K562 (cell line): Measurements from ENCODE around the gene LRRC37B. TPM values are rescaled to one million over a fixed set of nuclear protein-coding genes. Genes with fewer than 3 reads are reported as not detected.

Experiments used
- ATAC-seq: fragments of 200-7000 bp; cut with Tn5 transposase; 3 replicates; pipeline ENCODE4 v1.9.1; 2020; ENCODE audit warnings: moderate library complexity
- BruUV-seq: library from RNA; stranded (reverse); fragments of 400-500 nt; replicated peaks from 2 replicates; lab custom pipeline; 2021; lab: Mats Ljungman, UMichigan
- CTCF ChIA-PET: fragments of 300-600 bp; formaldehyde crosslinking; extraction: SDS; loops from one replicate; lab custom pipeline; 2021; ENCODE audit warnings: low intra/inter-chr PET ratio; lab: Yijun Ruan, JAX
- POLR2A ChIA-PET: fragments of 300-600, 350-650 bp; sonication (Branson Sonifier 250); formaldehyde crosslinking; extraction: SDS; loops from one replicate; lab custom pipeline; 2021; ENCODE audit warnings: antibody characterized with exemption, inconsistent platforms; lab: Yijun Ruan, JAX
- DNase-seq, 4 experiments: peaks; one replicate each; pipeline versions ENCODE4 v3.0.0 to v3.0.0-alpha.2; 2011 to 2018; ENCODE audit warnings: low spot score in 3 of 4, mixed read lengths in 3 of 4; ENCODE audit errors: extremely low read depth in 1 of 4
- FAIRE-seq: peaks from 2 replicates; lab custom pipeline; 2011; peaks lifted over from hg19 to GRCh38; lab: Jason Lieb, UNC
- H2AFZ ChIP-seq: 2 replicates; pipeline ENCODE4 v1.6.0; 2011; ENCODE audit warnings: low read depth, low read length, control low read depth, inconsistent platforms
- H3K27ac ChIP-seq: fragments of 200-600 bp; 3 replicates; pipeline ENCODE4 v1.8.0; 2011; ENCODE audit warnings: low read depth, mild to moderate bottlenecking, control low read depth, inconsistent platforms, low read length, moderate library complexity, mixed read lengths; ENCODE audit errors: extremely low read depth
- H3K27me3 ChIP-seq, 2 experiments: fragments of 300-600 bp in 1 of 2; 2 replicates in 1 of 2; 3 replicates in 1 of 2; pipeline versions ENCODE4 v1.6.0 to v1.8.0; 2011; ENCODE audit warnings: inconsistent platforms in 2 of 2, low read length in 2 of 2, mild to moderate bottlenecking in 1 of 2, mixed read lengths in 1 of 2, moderate library complexity in 1 of 2; ENCODE audit not compliant: control insufficient read depth in 2 of 2, insufficient read depth in 2 of 2
- H3K36me3 ChIP-seq: fragments of 300-600 bp; 3 replicates; pipeline ENCODE4 v1.8.0; 2011; ENCODE audit warnings: mild to moderate bottlenecking, low read length, inconsistent platforms; ENCODE audit not compliant: control insufficient read depth, insufficient read depth
- H3K4me1 ChIP-seq, 2 experiments: fragments of 200-600 bp in 1 of 2; replicated peaks in 1 of 2; 2 replicates in 1 of 2; 3 replicates in 1 of 2; pipeline versions ENCODE4 v1.5.1 to v1.8.0; 2011; ENCODE audit warnings: inconsistent platforms in 2 of 2, low read length in 2 of 2, mild to moderate bottlenecking in 1 of 2, mixed read lengths in 1 of 2, moderate library complexity in 1 of 2; ENCODE audit not compliant: control insufficient read depth in 2 of 2, insufficient read depth in 2 of 2
- H3K4me2 ChIP-seq: 2 replicates; pipeline ENCODE4 v1.6.1; 2011; ENCODE audit warnings: low read length, control low read depth, inconsistent platforms, mixed read lengths; ENCODE audit not compliant: insufficient read depth
- H3K4me3 ChIP-seq: fragments of 200-600 bp; sonication (generic), shearing (Covaris generic); 2 replicates; pipeline ENCODE4 v1.5.1; 2016; ENCODE audit warnings: control low read depth, inconsistent platforms
- H3K79me2 ChIP-seq: fragments of 200-600 bp; 3 replicates; pipeline ENCODE4 v1.8.0; 2011; ENCODE audit warnings: low read length, inconsistent platforms; ENCODE audit not compliant: control insufficient read depth, insufficient read depth
- H3K9ac ChIP-seq, 2 experiments: 2 replicates each; pipeline versions ENCODE4 v1.6.0 to v1.6.1; 2011; ENCODE audit warnings: low read depth in 2 of 2, low read length in 2 of 2, control low read depth in 1 of 2, inconsistent platforms in 1 of 2, mild to moderate bottlenecking in 1 of 2, mixed read lengths in 1 of 2; ENCODE audit not compliant: insufficient read depth in 1 of 2
- H3K9me1 ChIP-seq: one replicate; pipeline ENCODE4 v1.6.0; 2011; ENCODE audit warnings: inconsistent platforms, mild to moderate bottlenecking, low read length, moderate library complexity; ENCODE audit not compliant: control insufficient read depth, insufficient read depth
- H3K9me3 ChIP-seq: replicated peaks from 2 replicates; pipeline ENCODE4 v1.5.1; 2011; ENCODE audit warnings: low read depth, low read length, inconsistent platforms; ENCODE audit not compliant: control insufficient read depth, insufficient read depth
- H4K20me1 ChIP-seq: replicated peaks from 2 replicates; pipeline ENCODE4 v1.6.1; 2011; ENCODE audit warnings: low read length, inconsistent platforms, mixed read lengths; ENCODE audit not compliant: control insufficient read depth, insufficient read depth
- IRF9 ChIP-seq: fragments of 450-650 bp; IDR thresholded peaks from 2 replicates; pipeline ENCODE4 v1.6.1; 2016; ENCODE audit warnings: missing biosample characterization, missing genetic modification characterization
- MYNN ChIP-seq, 2 experiments: sonication (generic); formaldehyde crosslinking in 1 of 2; IDR thresholded peaks; 2 replicates each; pipeline versions ENCODE4 v1.5.0 to v1.6.1; 2016 to 2020; ENCODE audit warnings: antibody characterized with exemption in 1 of 2, missing genetic modification reagents in 1 of 2
- POLR2G ChIP-seq: fragments of 200-400 bp; formaldehyde crosslinking; IDR thresholded peaks from 2 replicates; pipeline ENCODE4 v1.6.1; 2017; ENCODE audit warnings: low read depth, mild to moderate bottlenecking, antibody characterized with exemption, low read length, moderate library complexity
- SOX6 ChIP-seq: fragments of 450-650 bp; IDR thresholded peaks from 2 replicates; pipeline ENCODE4 v1.6.1; 2014; ENCODE audit warnings: mild to moderate bottlenecking
- VEZF1 ChIP-seq: fragments of 200-800 bp; sonication (Bioruptor generic); IDR thresholded peaks from 2 replicates; pipeline ENCODE4 v1.6.1; 2017; ENCODE audit warnings: missing genetic modification characterization, missing compliant biosample characterization
- ZNF165 ChIP-seq: fragments of 250-450 bp; sonication (Bioruptor Pico); IDR thresholded peaks from 2 replicates; pipeline ENCODE4 v1.4.0; 2020; ENCODE audit warnings: borderline replicate concordance
- ZNF584 ChIP-seq: fragments of 200-800 bp; sonication (Bioruptor generic); IDR thresholded peaks from 2 replicates; pipeline ENCODE4 v1.6.1; 2016; ENCODE audit warnings: low read depth, mild to moderate bottlenecking, missing genetic modification characterization, missing compliant biosample characterization
- WGBS: fragments of 100-300 bp; shearing (Covaris generic); methylation state at CpG from one replicate; pipeline ENCODE4 v1.1.6; 2016; ENCODE audit warnings: low coverage, mixed read lengths; ENCODE audit not compliant: insufficient coverage; ENCODE audit errors: missing lambda C conversion rate; 5-methylcytosine and 5-hydroxymethylcytosine counted together
- in situ Hi-C: fragments of 300-500 bp; cut with MboI; formaldehyde crosslinking; loops from 4 replicates; pipeline ENCODE4 v1.15.0; 2018; ENCODE audit warnings: inconsistent platforms, mixed read lengths
- intact Hi-C: fragments of 100-400 bp; cut with micrococcal nuclease; formaldehyde crosslinking; loops from 2 replicates; pipeline ENCODE4 v1.14.2; 2022
- polyA plus RNA-seq, 8 experiments: library from polyadenylated mRNA; depleted of rRNA in 4 of 8; stranded (reverse) in 5 of 8; unstranded in 3 of 8; fragments of >200 nt; fragmentation: Nextera tagmentation in 2 of 8; fragmentation: Illumina TruSeq in 1 of 8; extraction: Ambion mirVana in 2 of 8; extraction: Trizol in 1 of 8; gene quantifications; 2 replicates each; pipeline versions ENCODE4 v1.2.1 to v1.2.3, GENCODE V29; 2011 to 2014; ENCODE audit warnings: inconsistent platforms in 1 of 8, missing spikeins in 1 of 8
- total RNA-seq, 7 experiments: library from RNA; depleted of rRNA in 6 of 7; stranded (reverse); fragments of >200 nt in 6 of 7; fragmentation: Illumina TruSeq in 2 of 7; extraction: Trizol in 2 of 7; gene quantifications; 2 replicates each; pipeline versions ENCODE4 v1.2.1 to v1.2.3, GENCODE V29; 2011 to 2021; ENCODE audit warnings: low replicate concordance in 1 of 7
- TF ChIP-seq, protein P1 (sequence below): sonication (generic); formaldehyde crosslinking; IDR thresholded peaks from 2 replicates; pipeline ENCODE4 v1.8.1; 2022; ENCODE audit warnings: missing genetic modification reagents

LRRC37B gene
- total and polyA plus RNA-seq, 9 of the 15 experiments (the other 6 are each of a cell fraction or from before 2014, with no cell fraction given): 2.7 to 19.8 (median 12.4) TPM

GRCh38 chr17:32102172-32102571 lies 95.0 kb downstream of the LRRC37B start:
- Histone ChIP-seq H3K4me1 (no peaks in the 10 kb centered on the region; a peak in 1 of 5 replicates), H3K4me3 (no peak overlapping the region), H3K4me2 (no peak overlapping the region), H3K27me3 (peaks cover 0 to 3% of the 10 kb centered on the region in 2 experiments; a peak in 2 of 5 replicates), H4K20me1 (no peaks in the 10 kb centered on the region), H3K9ac (peak overlapping the region in 1 of 2 experiments; percentile 72; a peak in 1 of 4 replicates), H3K79me2 (no peaks in the 10 kb centered on the region), H3K9me1 (no peaks in the 10 kb centered on the region), H3K36me3 (no peaks in the 10 kb centered on the region), H3K27ac (no peak overlapping the region), H3K9me3 (no peaks in the 10 kb centered on the region; the same call in 1 of the 2 replicates), H2AFZ (no peak overlapping the region)
- no peak for TF ChIP-seq MYNN (IDR thresholded peaks at IDR 0.05)
- TF ChIP-seq MYNN (CRISPR knock-in tag; IDR thresholded peaks at IDR 0.05): no peak
- no peak for TF ChIP-seq ZNF584 (CRISPR knock-in tag)
- TF ChIP-seq SOX6: no peak
- TF ChIP-seq ZNF165 (CRISPR knock-in tag): no peak
- TF ChIP-seq IRF9: no peak
- TF ChIP-seq, protein P1, sequence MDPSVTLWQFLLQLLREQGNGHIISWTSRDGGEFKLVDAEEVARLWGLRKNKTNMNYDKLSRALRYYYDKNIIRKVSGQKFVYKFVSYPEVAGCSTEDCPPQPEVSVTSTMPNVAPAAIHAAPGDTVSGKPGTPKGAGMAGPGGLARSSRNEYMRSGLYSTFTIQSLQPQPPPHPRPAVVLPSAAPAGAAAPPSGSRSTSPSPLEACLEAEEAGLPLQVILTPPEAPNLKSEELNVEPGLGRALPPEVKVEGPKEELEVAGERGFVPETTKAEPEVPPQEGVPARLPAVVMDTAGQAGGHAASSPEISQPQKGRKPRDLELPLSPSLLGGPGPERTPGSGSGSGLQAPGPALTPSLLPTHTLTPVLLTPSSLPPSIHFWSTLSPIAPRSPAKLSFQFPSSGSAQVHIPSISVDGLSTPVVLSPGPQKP (CRISPR knock-in tag): no peak
- no peak for TF ChIP-seq VEZF1
- TF ChIP-seq POLR2G: no peak
- 21% methylated on average over 5 of the region's 5 CpGs for WGBS
- FAIRE-seq: no peak
- in situ Hi-C loops: no loop called here
- intact Hi-C loops: no loop called here
- CTCF ChIA-PET: interaction anchor here (0.6 kb wide), 1 partner anchor 570 kb away, joined by 4 read pairs; no protein-coding TSS in a partner anchor
- DNase-seq: no peak
- POLR2A ChIA-PET: interaction anchor here (0.6 to 0.9 kb wide), 2 partner anchors 9 to 118 kb away, joined by 3 to 5 read pairs; no protein-coding TSS in a partner anchor
- no TSS peak for BruUV-seq
- ATAC-seq: no peak; the same call in 2 of the 3 replicates
